ENCODE data around the gene COQ6.
"Not testable (repeated sequence)": the region's sequence is repeated elsewhere in the genome, so short reads cannot be mapped to it uniquely, and the experiment has no call there.

COQ6 gene

GRCh38 chr14:73988656-73989055 is 38.6 kb downstream of the COQ6 start:
- DNase-seq = not testable (repeated sequence)

- no peak for DNase-seq
Observed at GRCh38 chr14:73991092-73991491, 41.0 kb downstream of the COQ6 start.

GRCh38 chr14:73994926-73995325 is 44.8 kb downstream of the COQ6 start:
- DNase-seq = not testable (repeated sequence)

GRCh38 chr14:73995977-73996378 is 45.9 kb downstream of the COQ6 start:
- DNase-seq = no peak

GRCh38 chr14:73996731-73997107 is 46.6 kb downstream of the COQ6 start:
- no peak for DNase-seq

- no peak for DNase-seq
Observed at GRCh38 chr14:73997108-73997943, 47.2 kb downstream of the COQ6 start.

GRCh38 chr14:73997944-73998447 is 47.9 kb downstream of the COQ6 start:
- DNase-seq = no peak

GRCh38 chr14:73998726-73999125 is 48.6 kb downstream of the COQ6 start:
- DNase-seq = no peak

GRCh38 chr14:74005664-74006063 is 55.6 kb downstream of the COQ6 start:
- not testable (repeated sequence) for DNase-seq

- DNase-seq = no peak
Observed at GRCh38 chr14:74008843-74009499, 58.9 kb downstream of the COQ6 start.

All from effector CD4-positive, alpha-beta T cell (primary cell).